A673 (cell line): ENCODE results near the gene LRP1-AS. TPM values are rescaled to one million over a fixed set of nuclear protein-coding genes. Genes with fewer than 3 reads are reported as not detected.

Source experiments
- BruUV-seq: library from RNA; stranded (reverse); fragments of 400-500 nt; replicated peaks from 2 replicates; lab custom pipeline; 2021; lab: Mats Ljungman, UMichigan
- CTCF ChIA-PET: fragments of 300-600 bp; sonication (Branson Sonifier 250); formaldehyde crosslinking; loops from one replicate; lab custom pipeline; 2022; ENCODE audit warnings: antibody characterized with exemption; lab: Charles Lee
- POLR2A ChIA-PET: fragments of 300-600 bp; sonication (Branson Sonifier 250); formaldehyde crosslinking; loops from one replicate; lab custom pipeline; 2022; ENCODE audit warnings: antibody characterized with exemption; ENCODE audit not compliant: low non-redundant PET; lab: Charles Lee
- DNase-seq: peaks from one replicate; pipeline ENCODE4 v3.0.0-alpha.2; 2015; ENCODE audit warnings: low spot score
- H3K27ac ChIP-seq: fragments of 200-600 bp; sonication (generic); 2 replicates; pipeline ENCODE4 v1.5.1; 2016; ENCODE audit warnings: mixed run types, low read depth, mild to moderate bottlenecking, mixed read lengths, antibody characterized with exemption, low read length; ENCODE audit not compliant: poor library complexity, severe bottlenecking
- H3K27me3 ChIP-seq: fragments of 200-600 bp; sonication (generic); replicated peaks from 2 replicates; pipeline ENCODE4 v1.6.1; 2017; ENCODE audit warnings: mixed run types, low read depth, mild to moderate bottlenecking, mixed read lengths, antibody characterized with exemption, low read length; ENCODE audit not compliant: insufficient read depth, poor library complexity
- H3K36me3 ChIP-seq: fragments of 200-600 bp; sonication (generic); 2 replicates; pipeline ENCODE4 v1.6.1; 2016; ENCODE audit warnings: mixed run types, mild to moderate bottlenecking, mixed read lengths, antibody characterized with exemption, low read length; ENCODE audit not compliant: insufficient read depth, poor library complexity, severe bottlenecking
- H3K4me1 ChIP-seq: fragments of 200-600 bp; sonication (generic); 2 replicates; pipeline ENCODE4 v1.6.1; 2017; ENCODE audit warnings: mixed run types, mild to moderate bottlenecking, mixed read lengths, antibody characterized with exemption, low read length; ENCODE audit not compliant: insufficient read depth, poor library complexity, severe bottlenecking
- H3K4me3 ChIP-seq: fragments of 200-600 bp; sonication (generic); 2 replicates; pipeline ENCODE4 v1.5.1; 2016; ENCODE audit warnings: low read depth, mixed run types, mild to moderate bottlenecking, mixed read lengths, low read length; ENCODE audit not compliant: poor library complexity, severe bottlenecking
- H3K9me3 ChIP-seq: fragments of 200-600 bp; sonication (generic); 2 replicates; pipeline ENCODE4 v1.6.1; 2016; ENCODE audit warnings: mixed run types, low read depth, mild to moderate bottlenecking, mixed read lengths, antibody characterized with exemption, low read length; ENCODE audit not compliant: poor library complexity, severe bottlenecking
- EZH2 ChIP-seq: fragments of 200-600 bp; sonication (generic); IDR thresholded peaks from 2 replicates; pipeline ENCODE4 v1.6.1; 2017; ENCODE audit warnings: borderline replicate concordance, low read depth, mild to moderate bottlenecking, mixed read lengths, antibody characterized with exemption, low read length; ENCODE audit not compliant: poor library complexity, severe bottlenecking
- intact Hi-C: fragments of 100-400 bp; cut with micrococcal nuclease; formaldehyde crosslinking; loops from one replicate; pipeline ENCODE4 v1.10.0; 2022; ENCODE audit not compliant: unreplicated experiment
- microRNA-seq: library from miRNA; unstranded; fragments of <30 nt; microRNA quantifications from one replicate; pipeline ENCODE4 v1.2.0, GENCODE V29; 2021
- total RNA-seq: library from RNA; stranded (reverse); gene quantifications from 2 replicates; pipeline ENCODE4 v1.2.3, GENCODE V29; 2021
- TF ChIP-seq, protein P1 (sequence below): fragments of 300-800, 200-600 bp; sonication (generic); conservative IDR thresholded peaks from 2 replicates; pipeline ENCODE4 v1.5.1; 2017; ENCODE audit warnings: low read depth, mild to moderate bottlenecking, antibody characterized with exemption, low read length, moderate library complexity, mixed read lengths

The LRP1-AS gene
- total RNA-seq, 1 experiment from 2014 or later, result not detected

DNA sequence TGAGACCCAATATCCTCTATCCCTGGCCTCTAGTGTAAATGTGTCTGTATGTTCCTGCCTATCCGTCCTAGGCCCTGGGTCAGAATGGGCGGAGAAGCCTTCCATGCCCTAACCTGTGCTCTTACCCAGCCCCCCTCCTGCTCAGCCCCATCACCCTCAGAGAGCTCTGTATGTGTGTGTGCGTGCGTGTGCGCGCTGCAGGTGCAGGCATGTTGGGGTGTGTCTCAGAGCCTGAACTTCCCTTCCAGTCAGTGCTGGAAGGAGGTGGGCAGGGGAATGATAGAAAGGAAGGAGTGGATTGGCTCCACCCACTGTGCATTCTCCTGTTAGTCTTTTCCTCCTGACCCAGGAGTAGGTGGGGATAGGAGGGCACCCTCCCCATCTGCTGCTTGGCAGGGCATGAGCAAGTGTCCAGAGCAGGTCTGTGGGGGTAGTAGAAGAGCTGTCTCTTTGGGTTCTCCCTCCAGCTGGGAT, 51.3 kb downstream of the LRP1-AS start:
- intact Hi-C loops, result no loop called here
- no peaks in the 10 kb centered on the region for H3K9me3 ChIP-seq
- ChIA-PET POLR2A (interaction anchor here (0.6 kb wide), 1 partner anchor 412 kb away, joined by 13 read pairs; no protein-coding TSS in a partner anchor), CTCF (no interaction called here)
- H3K27ac ChIP-seq, result peak overlapping the region; percentile 53
- H3K36me3 ChIP-seq, result peaks cover 76% of the 10 kb centered on the region
- DNase-seq, result no peak
- H3K4me1 ChIP-seq, result peaks cover 39% of the 10 kb centered on the region
- TF ChIP-seq EZH2, result no peak
- TF ChIP-seq, protein P1, sequence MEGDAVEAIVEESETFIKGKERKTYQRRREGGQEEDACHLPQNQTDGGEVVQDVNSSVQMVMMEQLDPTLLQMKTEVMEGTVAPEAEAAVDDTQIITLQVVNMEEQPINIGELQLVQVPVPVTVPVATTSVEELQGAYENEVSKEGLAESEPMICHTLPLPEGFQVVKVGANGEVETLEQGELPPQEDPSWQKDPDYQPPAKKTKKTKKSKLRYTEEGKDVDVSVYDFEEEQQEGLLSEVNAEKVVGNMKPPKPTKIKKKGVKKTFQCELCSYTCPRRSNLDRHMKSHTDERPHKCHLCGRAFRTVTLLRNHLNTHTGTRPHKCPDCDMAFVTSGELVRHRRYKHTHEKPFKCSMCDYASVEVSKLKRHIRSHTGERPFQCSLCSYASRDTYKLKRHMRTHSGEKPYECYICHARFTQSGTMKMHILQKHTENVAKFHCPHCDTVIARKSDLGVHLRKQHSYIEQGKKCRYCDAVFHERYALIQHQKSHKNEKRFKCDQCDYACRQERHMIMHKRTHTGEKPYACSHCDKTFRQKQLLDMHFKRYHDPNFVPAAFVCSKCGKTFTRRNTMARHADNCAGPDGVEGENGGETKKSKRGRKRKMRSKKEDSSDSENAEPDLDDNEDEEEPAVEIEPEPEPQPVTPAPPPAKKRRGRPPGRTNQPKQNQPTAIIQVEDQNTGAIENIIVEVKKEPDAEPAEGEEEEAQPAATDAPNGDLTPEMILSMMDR, result no peak
- no TSS peak for BruUV-seq
- H3K4me3 ChIP-seq, result no peak overlapping the region
- H3K27me3 ChIP-seq, result no peaks in the 10 kb centered on the region

DNA sequence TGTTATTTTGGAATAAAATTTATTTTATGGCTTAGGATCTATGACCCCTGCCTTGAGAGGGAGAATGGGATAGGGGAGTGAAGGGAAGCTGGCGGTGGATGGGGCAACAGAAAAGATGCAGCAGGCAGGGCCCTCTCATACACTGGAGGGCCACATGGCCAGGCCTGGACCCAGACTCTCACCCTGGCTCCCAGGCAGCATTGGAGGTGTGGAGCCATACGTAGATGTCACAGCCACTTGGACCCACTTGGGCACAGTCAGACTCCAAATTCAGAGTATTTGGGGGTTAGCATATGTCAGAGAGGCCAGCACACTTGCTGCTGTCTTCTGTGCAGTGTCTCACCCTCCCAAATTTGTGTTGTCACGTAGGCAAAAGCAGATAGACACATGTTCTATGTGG, 52.0 kb downstream of the LRP1-AS start:
- peaks cover 45% of the 10 kb centered on the region for H3K4me1 ChIP-seq
- no peaks in the 10 kb centered on the region for H3K27me3 ChIP-seq
- no TSS peak for BruUV-seq
- H3K9me3 ChIP-seq, result no peaks in the 10 kb centered on the region
- TF ChIP-seq, protein P1, result no peak
- no peak for TF ChIP-seq EZH2
- ChIA-PET CTCF (no interaction called here), POLR2A (no interaction called here)
- no peak for DNase-seq
- peak overlapping the region; percentile 91 for H3K27ac ChIP-seq
- peaks cover 83% of the 10 kb centered on the region for H3K36me3 ChIP-seq
- intact Hi-C loops, result loop anchor here (2.0 kb wide), 1 partner anchor 15 kb away; the partner anchor contains the start of gene STAT6
- H3K4me3 ChIP-seq, result no peak overlapping the region

Small RNA genes within 50 kb of the gene (microRNA-seq; reads per million reads assigned to microRNA genes)
- 4.0 reads per million, percentile 11 among the genes with 10 or more reads in this experiment for gene MIR1228

Other genes with a start within 250 kb of the LRP1-AS start
- gene SDR9C7, start 213.2 kb downstream of the LRP1-AS start, total RNA-seq, result not detected in 2 replicates
- 0.24 and 0.42 TPM in 2 replicates for gene RDH16, start 190.0 kb downstream of the LRP1-AS start, total RNA-seq
- 17.4 and 18.2 TPM in 2 replicates for gene ZBTB39, start 141.1 kb downstream of the LRP1-AS start, total RNA-seq
- gene TAC3, start 131.1 kb downstream of the LRP1-AS start, total RNA-seq, result 0.79 TPM in 1 of 2 replicates, not detected in the other
- 1.1 and 1.2 TPM in 2 replicates for gene MYO1A, start 97.5 kb downstream of the LRP1-AS start, total RNA-seq
- 57.8 and 68.6 TPM in 2 replicates for gene NEMP1, start 68.8 kb downstream of the LRP1-AS start, total RNA-seq
- 58.0 and 61.8 TPM in 2 replicates for gene NAB2, start 58.5 kb downstream of the LRP1-AS start, total RNA-seq
- gene STAT6, start 36.3 kb downstream of the LRP1-AS start, total RNA-seq, result 96.3 and 111 TPM in 2 replicates
- 31.0 and 43.6 TPM in 2 replicates for gene LRP1, start 19.1 kb downstream of the LRP1-AS start, total RNA-seq
- 4.8 and 6.0 TPM in 2 replicates for gene NXPH4, start 69.2 kb upstream of the LRP1-AS start, total RNA-seq
- gene SHMT2, start 82.1 kb upstream of the LRP1-AS start, total RNA-seq, result 274 and 310 TPM in 2 replicates
- gene STAC3, start 103.6 kb upstream of the LRP1-AS start, total RNA-seq, result 7.0 and 8.4 TPM in 2 replicates